A673 (cell line): ENCODE results near the gene TMEM185B. TPM values are rescaled to one million over a fixed set of nuclear protein-coding genes. Genes with fewer than 3 reads are reported as not detected.

Source experiments
- BruUV-seq: library from RNA; stranded (reverse); fragments of 400-500 nt; replicated peaks from 2 replicates; lab custom pipeline; 2021; lab: Mats Ljungman, UMichigan
- CTCF ChIA-PET: fragments of 300-600 bp; sonication (Branson Sonifier 250); formaldehyde crosslinking; loops from one replicate; lab custom pipeline; 2022; ENCODE audit warnings: antibody characterized with exemption; lab: Charles Lee
- POLR2A ChIA-PET: fragments of 300-600 bp; sonication (Branson Sonifier 250); formaldehyde crosslinking; loops from one replicate; lab custom pipeline; 2022; ENCODE audit warnings: antibody characterized with exemption; ENCODE audit not compliant: low non-redundant PET; lab: Charles Lee
- DNase-seq: peaks from one replicate; pipeline ENCODE4 v3.0.0-alpha.2; 2015; ENCODE audit warnings: low spot score
- H3K27ac ChIP-seq: fragments of 200-600 bp; sonication (generic); 2 replicates; pipeline ENCODE4 v1.5.1; 2016; ENCODE audit warnings: mixed run types, low read depth, mild to moderate bottlenecking, mixed read lengths, antibody characterized with exemption, low read length; ENCODE audit not compliant: poor library complexity, severe bottlenecking
- H3K27me3 ChIP-seq: fragments of 200-600 bp; sonication (generic); replicated peaks from 2 replicates; pipeline ENCODE4 v1.6.1; 2017; ENCODE audit warnings: mixed run types, low read depth, mild to moderate bottlenecking, mixed read lengths, antibody characterized with exemption, low read length; ENCODE audit not compliant: insufficient read depth, poor library complexity
- H3K36me3 ChIP-seq: fragments of 200-600 bp; sonication (generic); 2 replicates; pipeline ENCODE4 v1.6.1; 2016; ENCODE audit warnings: mixed run types, mild to moderate bottlenecking, mixed read lengths, antibody characterized with exemption, low read length; ENCODE audit not compliant: insufficient read depth, poor library complexity, severe bottlenecking
- H3K4me1 ChIP-seq: fragments of 200-600 bp; sonication (generic); 2 replicates; pipeline ENCODE4 v1.6.1; 2017; ENCODE audit warnings: mixed run types, mild to moderate bottlenecking, mixed read lengths, antibody characterized with exemption, low read length; ENCODE audit not compliant: insufficient read depth, poor library complexity, severe bottlenecking
- H3K4me3 ChIP-seq: fragments of 200-600 bp; sonication (generic); 2 replicates; pipeline ENCODE4 v1.5.1; 2016; ENCODE audit warnings: low read depth, mixed run types, mild to moderate bottlenecking, mixed read lengths, low read length; ENCODE audit not compliant: poor library complexity, severe bottlenecking
- H3K9me3 ChIP-seq: fragments of 200-600 bp; sonication (generic); 2 replicates; pipeline ENCODE4 v1.6.1; 2016; ENCODE audit warnings: mixed run types, low read depth, mild to moderate bottlenecking, mixed read lengths, antibody characterized with exemption, low read length; ENCODE audit not compliant: poor library complexity, severe bottlenecking
- EZH2 ChIP-seq: fragments of 200-600 bp; sonication (generic); IDR thresholded peaks from 2 replicates; pipeline ENCODE4 v1.6.1; 2017; ENCODE audit warnings: borderline replicate concordance, low read depth, mild to moderate bottlenecking, mixed read lengths, antibody characterized with exemption, low read length; ENCODE audit not compliant: poor library complexity, severe bottlenecking
- intact Hi-C: fragments of 100-400 bp; cut with micrococcal nuclease; formaldehyde crosslinking; loops from one replicate; pipeline ENCODE4 v1.10.0; 2022; ENCODE audit not compliant: unreplicated experiment
- total RNA-seq: library from RNA; stranded (reverse); gene quantifications from 2 replicates; pipeline ENCODE4 v1.2.3, GENCODE V29; 2021
- TF ChIP-seq, protein P1 (sequence below): fragments of 300-800, 200-600 bp; sonication (generic); conservative IDR thresholded peaks from 2 replicates; pipeline ENCODE4 v1.5.1; 2017; ENCODE audit warnings: low read depth, mild to moderate bottlenecking, antibody characterized with exemption, low read length, moderate library complexity, mixed read lengths

The TMEM185B gene
- total RNA-seq, 1 experiment from 2014 or later, result 34.5 TPM

DNA sequence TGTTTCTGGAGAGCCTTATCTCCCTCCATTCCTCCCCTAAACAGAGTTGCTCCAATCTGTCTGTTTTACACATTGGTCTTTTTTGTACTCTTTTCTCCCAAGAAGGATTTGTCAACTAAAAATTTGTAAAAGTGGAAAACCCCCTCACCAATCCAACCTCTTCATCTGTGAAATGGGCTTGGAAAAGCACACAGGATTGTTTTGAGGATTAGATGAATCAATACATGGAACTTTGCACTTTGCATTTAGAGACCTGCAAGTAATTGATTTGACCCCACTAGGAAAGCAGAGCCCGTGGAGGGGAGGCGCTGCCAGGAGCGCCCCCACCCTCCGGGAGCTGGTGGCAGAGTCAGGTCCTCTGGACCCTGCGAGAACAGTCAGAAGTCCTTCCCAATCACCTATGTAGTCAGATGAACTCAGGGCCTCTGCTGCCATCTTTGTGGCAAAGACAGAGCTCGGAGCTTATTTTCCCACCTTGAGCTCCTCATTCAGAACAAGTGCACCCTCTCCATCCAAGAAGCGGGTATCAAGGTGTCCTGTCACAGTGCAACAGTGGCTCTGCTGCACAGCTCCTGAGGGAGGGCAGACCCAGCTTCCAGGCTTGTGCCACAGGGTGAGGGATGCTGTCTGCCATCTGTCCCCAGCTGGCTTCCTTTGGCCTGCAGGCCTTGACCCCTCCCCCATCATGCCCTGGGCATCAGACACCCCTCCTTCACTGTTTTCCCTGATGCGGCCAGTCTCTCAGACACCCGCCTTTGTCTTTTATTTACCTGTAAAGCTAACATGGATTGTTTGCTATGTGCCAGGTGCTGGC lies 1.7 kb upstream of the TMEM185B start:
- CTCF ChIA-PET, result no interaction called here
- no peak for DNase-seq
- H3K27me3 ChIP-seq, result no peaks in the 10 kb centered on the region
- intact Hi-C loops, result no loop called here
- H3K27ac ChIP-seq, result no peak overlapping the region
- H3K4me1 ChIP-seq, result peaks cover 18% of the 10 kb centered on the region
- POLR2A ChIA-PET, result no interaction called here
- H3K36me3 ChIP-seq, result no peaks in the 10 kb centered on the region
- BruUV-seq, result no TSS peak
- no peaks in the 10 kb centered on the region for H3K9me3 ChIP-seq
- no peak for TF ChIP-seq EZH2
- TF ChIP-seq, protein P1, sequence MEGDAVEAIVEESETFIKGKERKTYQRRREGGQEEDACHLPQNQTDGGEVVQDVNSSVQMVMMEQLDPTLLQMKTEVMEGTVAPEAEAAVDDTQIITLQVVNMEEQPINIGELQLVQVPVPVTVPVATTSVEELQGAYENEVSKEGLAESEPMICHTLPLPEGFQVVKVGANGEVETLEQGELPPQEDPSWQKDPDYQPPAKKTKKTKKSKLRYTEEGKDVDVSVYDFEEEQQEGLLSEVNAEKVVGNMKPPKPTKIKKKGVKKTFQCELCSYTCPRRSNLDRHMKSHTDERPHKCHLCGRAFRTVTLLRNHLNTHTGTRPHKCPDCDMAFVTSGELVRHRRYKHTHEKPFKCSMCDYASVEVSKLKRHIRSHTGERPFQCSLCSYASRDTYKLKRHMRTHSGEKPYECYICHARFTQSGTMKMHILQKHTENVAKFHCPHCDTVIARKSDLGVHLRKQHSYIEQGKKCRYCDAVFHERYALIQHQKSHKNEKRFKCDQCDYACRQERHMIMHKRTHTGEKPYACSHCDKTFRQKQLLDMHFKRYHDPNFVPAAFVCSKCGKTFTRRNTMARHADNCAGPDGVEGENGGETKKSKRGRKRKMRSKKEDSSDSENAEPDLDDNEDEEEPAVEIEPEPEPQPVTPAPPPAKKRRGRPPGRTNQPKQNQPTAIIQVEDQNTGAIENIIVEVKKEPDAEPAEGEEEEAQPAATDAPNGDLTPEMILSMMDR, result no peak
- H3K4me3 ChIP-seq, result no peak overlapping the region

GRCh38 chr2:120224256-120224655 lies 1.1 kb upstream of the TMEM185B start:
- intact Hi-C loops, result no loop called here
- Histone ChIP-seq H3K4me1 (peaks cover 18% of the 10 kb centered on the region), H3K36me3 (no peaks in the 10 kb centered on the region), H3K27ac (no peak overlapping the region), H3K9me3 (no peaks in the 10 kb centered on the region), H3K4me3 (no peak overlapping the region), H3K27me3 (no peaks in the 10 kb centered on the region)
- ChIA-PET POLR2A (no interaction called here), CTCF (no interaction called here)
- no peak for DNase-seq
- TF ChIP-seq, protein P1, result no peak
- BruUV-seq, result no TSS peak

GRCh38 chr2:120222186-120223033 lies 790 bp downstream of the TMEM185B start:
- CTCF ChIA-PET, result interaction anchor here (0.6 to 0.7 kb wide), 2 partner anchors 8 to 20 kb away, joined by 3 to 4 read pairs; no protein-coding TSS in a partner anchor
- POLR2A ChIA-PET, result interaction anchor here (0.7 kb wide), 1 partner anchor 104 kb away, joined by 3 read pairs; no protein-coding TSS in a partner anchor
- Histone ChIP-seq H3K4me3 (peak overlapping the region; percentile 60), H3K27ac (peak overlapping the region; percentile 93), H3K36me3 (no peaks in the 10 kb centered on the region), H3K27me3 (no peaks in the 10 kb centered on the region), H3K9me3 (no peaks in the 10 kb centered on the region), H3K4me1 (peaks cover 18% of the 10 kb centered on the region)
- no peak for DNase-seq
- BruUV-seq, result no TSS peak
- TF ChIP-seq EZH2, result no peak
- TF ChIP-seq, protein P1, result no peak
- intact Hi-C loops, result no loop called here
